CD4-positive, alpha-beta T cell treated with Interleukin-15 for 4 hours (primary cell): ENCODE measurements around the gene HSD3B1.
"Not testable (repeated sequence)": the region's sequence is repeated elsewhere in the genome, so short reads cannot be mapped to it uniquely, and the experiment has no call there.

Experiments used
- DNase-seq: peaks from one replicate; pipeline ENCODE4 v3.0.0-alpha.2; 2020; ENCODE audit warnings: low spot score

HSD3B1 gene

DNA sequence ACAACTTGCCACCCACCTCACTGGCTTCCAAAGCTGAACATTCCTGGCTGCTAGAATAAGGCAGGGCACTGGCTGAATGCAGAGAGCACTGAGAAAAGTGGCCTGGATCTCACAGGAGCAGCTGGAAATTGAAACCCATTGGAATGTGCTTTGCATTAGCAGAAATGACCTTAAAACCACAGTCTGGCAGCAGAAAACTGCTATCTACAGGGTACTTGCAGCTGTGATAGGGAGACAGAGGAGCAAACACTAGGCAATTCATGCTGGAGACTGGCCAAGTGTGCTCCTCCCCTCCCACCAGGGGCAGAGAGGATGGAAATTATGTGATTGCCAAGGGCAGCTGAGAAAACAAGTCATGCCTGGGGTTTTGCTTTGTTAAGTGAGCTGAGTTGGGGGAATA, 47.2 kb downstream of the HSD3B1 start:
- no peak for DNase-seq

DNA sequence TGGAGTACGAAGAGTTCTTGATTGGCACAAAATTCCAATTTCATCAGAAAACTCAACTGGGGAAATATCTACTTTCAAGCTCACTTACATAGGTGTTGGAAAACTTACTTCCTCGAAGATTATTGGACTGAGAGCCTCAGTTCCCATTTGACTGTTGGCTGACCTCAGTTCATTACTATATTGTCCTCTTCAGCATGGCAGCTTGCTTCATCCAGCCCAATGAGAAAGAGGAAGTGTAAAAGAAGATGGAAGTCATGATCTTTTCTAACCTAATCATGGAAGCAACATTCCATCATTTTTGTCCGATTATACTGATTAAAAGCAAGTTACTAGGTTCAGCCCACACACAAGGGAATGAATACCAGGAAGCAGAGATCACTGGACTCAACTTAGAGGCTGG, 49.4 kb downstream of the HSD3B1 start:
- no peak for DNase-seq

DNA sequence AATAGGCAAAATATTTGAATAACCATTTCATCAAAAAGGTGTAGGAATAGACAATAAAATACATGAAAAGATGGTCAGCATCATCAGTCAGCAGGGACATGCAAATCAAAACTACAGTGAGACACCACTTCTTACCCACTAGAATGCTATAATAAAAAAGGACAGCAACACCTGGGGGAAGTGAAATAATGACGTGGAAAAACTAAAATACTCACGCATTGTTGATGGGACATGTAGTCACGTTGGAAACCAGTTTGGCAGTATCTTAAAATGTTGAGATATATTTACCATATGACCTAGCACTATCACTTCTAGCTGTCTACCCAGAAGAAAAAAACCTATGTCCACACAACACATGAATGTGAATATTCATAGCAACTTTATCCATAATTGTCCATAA, 53.4 kb downstream of the HSD3B1 start:
- DNase-seq, result not testable (repeated sequence)

DNA sequence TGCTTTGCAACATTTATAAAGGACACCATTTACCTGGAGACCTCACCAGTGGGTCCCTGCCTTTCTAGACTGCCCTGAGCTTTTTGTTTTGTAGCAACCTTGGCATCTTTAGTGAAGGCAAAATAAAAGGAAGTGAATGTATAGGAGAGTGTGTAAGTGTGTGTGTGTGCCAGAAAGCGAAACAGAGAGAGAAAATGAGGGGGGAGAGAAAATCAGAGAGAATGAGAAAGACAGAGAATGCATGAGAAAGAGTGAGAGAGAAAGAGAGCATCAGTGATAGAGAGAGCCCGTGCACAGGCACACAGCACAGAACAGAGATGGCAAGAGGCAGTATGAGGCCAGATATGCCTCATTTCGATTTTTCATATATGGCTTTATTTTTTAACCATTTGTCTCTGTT, 57.5 kb downstream of the HSD3B1 start:
- DNase-seq, result no peak
